Mesothelial cell of epicardium (in vitro differentiated cells): ENCODE measurements around the gene SH3BGRL2. TPM values are rescaled to one million over a fixed set of nuclear protein-coding genes. Genes with fewer than 3 reads are reported as not detected.

Experiments
- DNase-seq, 2 experiments: peaks; one replicate each; pipeline ENCODE4 v3.0.0; 2021; ENCODE audit warnings: low spot score in 2 of 2; ENCODE audit not compliant: unreplicated experiment in 2 of 2
- H3K27ac Mint-ChIP-seq: 2 replicates; pipeline ENCODE4 v1.8.0; 2021; ENCODE audit warnings: mixed read lengths
- H3K27me3 Mint-ChIP-seq: 2 replicates; pipeline ENCODE4 v1.8.0; 2021; ENCODE audit warnings: low read depth, mixed read lengths
- H3K36me3 Mint-ChIP-seq: 2 replicates; pipeline ENCODE4 v1.8.0; 2021; ENCODE audit warnings: mixed read lengths
- H3K4me1 Mint-ChIP-seq: 2 replicates; pipeline ENCODE4 v1.8.0; 2021; ENCODE audit warnings: mixed read lengths
- H3K4me3 Mint-ChIP-seq: 2 replicates; pipeline ENCODE4 v1.8.0; 2021; ENCODE audit warnings: mild to moderate bottlenecking, moderate library complexity, mixed read lengths
- H3K9me3 Mint-ChIP-seq: 2 replicates; pipeline ENCODE4 v1.8.0; 2021; ENCODE audit warnings: mixed read lengths
- CTCF ChIP-seq: fragments of 200-600 bp; sonication (generic); IDR thresholded peaks from one replicate; pipeline ENCODE4 v1.5.0; 2021; ENCODE audit warnings: antibody characterized with exemption; ENCODE audit not compliant: unreplicated experiment
- total RNA-seq: library from RNA; stranded (reverse); gene quantifications from 3 replicates; pipeline ENCODE4 v1.2.1, GENCODE V29; 2021

Gene SH3BGRL2
- total RNA-seq, 1 donor from 2014 or later = 26.1 TPM

DNA sequence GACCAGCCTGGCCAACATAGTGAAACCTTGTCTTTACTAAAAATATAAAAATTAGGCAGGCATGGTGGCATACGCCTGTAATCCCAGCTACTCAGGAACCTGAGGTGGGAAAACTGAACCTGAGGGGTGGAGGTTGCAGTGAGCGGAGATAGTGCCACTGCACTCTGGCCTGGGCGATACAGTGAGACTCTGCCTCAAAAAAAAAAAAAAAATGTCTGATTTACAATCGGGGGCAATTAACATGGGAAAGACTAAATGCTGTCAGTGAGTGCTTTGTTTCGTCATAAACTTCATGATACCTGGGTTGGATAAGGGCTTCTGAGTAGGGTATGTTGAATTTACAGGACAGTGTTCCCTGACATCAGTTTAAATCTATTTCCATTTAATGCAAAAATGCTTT, 8.0 kb upstream of the SH3BGRL2 start:
- Mint-ChIP-seq H3K27ac (no peak overlapping the region), H3K4me3 (no peak overlapping the region)
- TF ChIP-seq CTCF = no peak

GRCh38 chr6:79625746-79626145, 5.4 kb upstream of the SH3BGRL2 start:
- H3K27ac Mint-ChIP-seq = no peak overlapping the region
- no peaks in the 10 kb centered on the region for H3K27me3 Mint-ChIP-seq
- DNase-seq = no peak
- no peak overlapping the region for H3K4me3 Mint-ChIP-seq
- H3K4me1 Mint-ChIP-seq = peaks cover 13% of the 10 kb centered on the region
- peaks cover 2% of the 10 kb centered on the region for H3K36me3 Mint-ChIP-seq
- TF ChIP-seq CTCF = no peak
- H3K9me3 Mint-ChIP-seq = no peaks in the 10 kb centered on the region

More for the DNA sequence above, 8.0 kb upstream of the SH3BGRL2 start:
- Mint-ChIP-seq H3K9me3 (no peaks in the 10 kb centered on the region), H3K36me3 (peaks cover 2% of the 10 kb centered on the region), H3K27me3 (no peaks in the 10 kb centered on the region), H3K4me1 (peaks cover 4% of the 10 kb centered on the region)
- DNase-seq = no peak

DNA sequence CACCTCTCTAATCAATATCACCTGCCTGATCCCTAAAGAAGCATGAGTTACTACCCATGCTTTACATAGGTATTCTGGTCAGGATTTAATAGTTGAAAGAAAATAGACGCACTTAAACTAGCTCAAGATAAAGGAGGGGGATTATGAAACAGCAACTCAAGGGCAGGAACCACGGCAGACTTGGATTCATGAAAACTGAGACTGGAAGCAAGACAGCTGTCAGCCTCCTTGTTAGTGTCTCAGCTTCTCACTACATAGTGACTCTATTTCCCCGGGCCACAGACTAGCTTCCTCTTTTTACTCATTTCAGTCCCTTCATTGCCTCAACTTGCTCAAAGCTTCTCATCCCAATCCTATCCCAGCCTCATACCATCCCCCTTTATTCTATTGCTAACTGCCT, 4.3 kb upstream of the SH3BGRL2 start:
- no peak overlapping the region for H3K4me3 Mint-ChIP-seq
- H3K27ac Mint-ChIP-seq = no peak overlapping the region
- TF ChIP-seq CTCF = no peak
- H3K36me3 Mint-ChIP-seq = peaks cover 2% of the 10 kb centered on the region
- no peaks in the 10 kb centered on the region for H3K27me3 Mint-ChIP-seq
- peaks cover 17% of the 10 kb centered on the region for H3K4me1 Mint-ChIP-seq
- no peak for DNase-seq
- no peaks in the 10 kb centered on the region for H3K9me3 Mint-ChIP-seq

GRCh38 chr6:79627422-79627821, 3.7 kb upstream of the SH3BGRL2 start:
- Mint-ChIP-seq H3K9me3 (no peaks in the 10 kb centered on the region), H3K27ac (no peak overlapping the region), H3K4me3 (no peak overlapping the region), H3K36me3 (peaks cover 2% of the 10 kb centered on the region), H3K27me3 (no peaks in the 10 kb centered on the region), H3K4me1 (peaks cover 22% of the 10 kb centered on the region)
- no peak for TF ChIP-seq CTCF
- DNase-seq = no peak

DNA sequence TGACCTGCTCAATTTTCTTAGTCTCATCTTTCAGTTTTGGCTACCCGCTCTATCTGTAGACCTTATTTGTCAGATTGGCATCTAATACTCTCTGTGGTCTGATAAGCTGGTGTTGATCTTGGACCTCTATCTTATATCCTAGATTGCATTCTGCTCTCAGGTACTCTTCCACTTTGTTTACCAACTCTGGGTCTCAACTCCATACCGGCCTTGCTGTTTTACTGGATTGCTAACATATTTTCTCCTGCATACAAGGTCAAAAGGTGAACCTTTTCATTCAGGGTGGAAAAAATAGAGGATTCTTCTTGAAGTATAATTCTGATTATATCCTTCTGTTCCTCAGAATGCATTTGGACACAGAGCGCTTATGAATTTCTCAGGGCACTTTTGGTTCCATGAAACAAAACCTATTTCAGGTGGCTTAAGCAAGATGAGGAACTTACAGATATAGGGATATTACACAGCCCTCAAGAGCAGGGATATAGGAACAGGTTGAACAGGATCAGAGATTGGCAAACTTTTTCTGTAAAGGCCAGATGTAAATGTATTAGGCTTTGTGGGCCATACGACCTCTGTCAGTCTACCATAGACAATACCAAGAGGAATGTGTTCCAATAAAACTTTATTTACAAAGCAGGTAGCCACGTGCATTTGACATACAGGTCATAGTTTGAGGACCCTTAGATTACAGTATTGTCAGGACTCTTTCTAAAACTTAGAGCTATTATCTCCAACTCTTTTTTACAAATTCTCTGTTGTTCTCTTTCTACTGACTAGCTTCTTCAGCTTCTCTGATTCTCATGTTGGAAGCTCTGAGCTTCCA, 2.5 kb upstream of the SH3BGRL2 start:
- Mint-ChIP-seq H3K36me3 (peaks cover 2% of the 10 kb centered on the region), H3K27me3 (no peaks in the 10 kb centered on the region), H3K9me3 (no peaks in the 10 kb centered on the region), H3K4me1 (peaks cover 32% of the 10 kb centered on the region), H3K27ac (no peak overlapping the region), H3K4me3 (no peak overlapping the region)
- no peak for TF ChIP-seq CTCF
- DNase-seq = no peak
